SK-N-SH treated with all-trans-retinoic acid at 6 μM for 48 hours (cell line): ENCODE data around the gene TEX35.
"Not testable (repeated sequence)": the region's sequence is repeated elsewhere in the genome, so short reads cannot be mapped to it uniquely, and the experiment has no call there.

ENCODE experiments used
- ATAC-seq: fragments of 200-7000 bp; cut with Tn5 transposase; 3 replicates; pipeline ENCODE4 v1.9.1; 2020; ENCODE audit warnings: mild to moderate bottlenecking, moderate library complexity
- BACH2 ChIP-seq: fragments of 250-450 bp; sonication (Bioruptor Pico); IDR thresholded peaks from 2 replicates; pipeline ENCODE4 v1.9.0; 2021; ENCODE audit warnings: mild to moderate bottlenecking, borderline replicate concordance
- CREB5 ChIP-seq: fragments of 250-450 bp; sonication (Bioruptor Pico); IDR thresholded peaks from 2 replicates; pipeline ENCODE4 v1.5.1; 2020; ENCODE audit warnings: low read depth, mild to moderate bottlenecking, moderate library complexity
- CSDC2 ChIP-seq: fragments of 250-450 bp; sonication (Bioruptor Pico); IDR thresholded peaks from 2 replicates; pipeline ENCODE4 v1.5.0; 2020; ENCODE audit warnings: mild to moderate bottlenecking, moderate library complexity
- CSRNP3 ChIP-seq: fragments of 250-450 bp; sonication (Bioruptor Pico); IDR thresholded peaks from 2 replicates; pipeline ENCODE4 v1.5.1; 2021; ENCODE audit warnings: mild to moderate bottlenecking, moderate library complexity
- ESRRG ChIP-seq: fragments of 250-450 bp; sonication (Bioruptor Pico); IDR thresholded peaks from 2 replicates; pipeline ENCODE4 v1.6.1; 2021; ENCODE audit warnings: mild to moderate bottlenecking
- OSR1 ChIP-seq: fragments of 250-450 bp; sonication (Bioruptor Pico); IDR thresholded peaks from 2 replicates; pipeline ENCODE4 v1.8.0; 2022; ENCODE audit warnings: moderate library complexity, mild to moderate bottlenecking, inconsistent platforms
- PATZ1 ChIP-seq: fragments of 250-450 bp; sonication (Bioruptor Pico); IDR thresholded peaks from 2 replicates; pipeline ENCODE4 v1.8.0; 2020; ENCODE audit warnings: mild to moderate bottlenecking, moderate library complexity, borderline replicate concordance
- POU6F1 ChIP-seq: fragments of 250-450 bp; sonication (Bioruptor Pico); IDR thresholded peaks from 2 replicates; pipeline ENCODE4 v1.8.0; 2021; ENCODE audit warnings: low read depth, mild to moderate bottlenecking, moderate library complexity, borderline replicate concordance
- RARB ChIP-seq: fragments of 250-450 bp; sonication (Bioruptor Pico); IDR thresholded peaks from 2 replicates; pipeline ENCODE4 v1.8.0; 2021; ENCODE audit warnings: mild to moderate bottlenecking, moderate library complexity
- TCF4 ChIP-seq: fragments of 250-450 bp; sonication (Bioruptor Pico); IDR thresholded peaks from 2 replicates; pipeline ENCODE4 v1.8.0; 2021; ENCODE audit warnings: mild to moderate bottlenecking, moderate library complexity, borderline replicate concordance
- TSHZ2 ChIP-seq: fragments of 250-450 bp; sonication (Bioruptor Pico); IDR thresholded peaks from 2 replicates; pipeline ENCODE4 v1.5.0; 2020; ENCODE audit warnings: mild to moderate bottlenecking, moderate library complexity
- ZFP30 ChIP-seq: fragments of 450-650 bp; formaldehyde crosslinking; IDR thresholded peaks from 2 replicates; pipeline ENCODE4 v1.5.0; 2022; ENCODE audit warnings: mild to moderate bottlenecking, moderate library complexity
- ZNF70 ChIP-seq: fragments of 450-650 bp; formaldehyde crosslinking; IDR thresholded peaks from 2 replicates; pipeline ENCODE4 v1.5.0; 2020; ENCODE audit warnings: mild to moderate bottlenecking, moderate library complexity
- ZNF8 ChIP-seq: fragments of 450-650 bp; formaldehyde crosslinking; IDR thresholded peaks from 2 replicates; pipeline ENCODE4 v1.5.0; 2020; ENCODE audit warnings: mild to moderate bottlenecking, moderate library complexity

The TEX35 gene

GRCh38 chr1:178551307-178551706 lies 38.4 kb downstream of the TEX35 start:
- TF ChIP-seq OSR1 (CRISPR knock-in tag) (no peak), POU6F1 (CRISPR knock-in tag) (no peak), ZNF8 (CRISPR knock-in tag) (no peak), PATZ1 (CRISPR knock-in tag) (no peak), CSRNP3 (no peak), BACH2 (CRISPR knock-in tag) (no peak), ZNF70 (CRISPR knock-in tag) (no peak), TSHZ2 (no peak), ZFP30 (CRISPR knock-in tag) (no peak)
- ATAC-seq, result no peak

- no peak for ATAC-seq
- no peak for TF ChIP-seq BACH2 (CRISPR knock-in tag)
- TF ChIP-seq CSDC2 (CRISPR knock-in tag), result no peak
- TF ChIP-seq CREB5 (CRISPR knock-in tag), result no peak
- TF ChIP-seq POU6F1 (CRISPR knock-in tag), result no peak
- TF ChIP-seq RARB (CRISPR knock-in tag), result no peak
- no peak for TF ChIP-seq ESRRG (CRISPR knock-in tag)
- TF ChIP-seq ZFP30 (CRISPR knock-in tag), result no peak
- no peak for TF ChIP-seq PATZ1 (CRISPR knock-in tag)
- TF ChIP-seq, all 23 proteins: peak for 0
Measured at GRCh38 chr1:178551940-178552339, 39.0 kb downstream of the TEX35 start.

- no peak; the same call in 2 of the 3 replicates for ATAC-seq
- TF ChIP-seq TCF4 (CRISPR knock-in tag), result no peak
- TF ChIP-seq PATZ1 (CRISPR knock-in tag), result no peak
- TF ChIP-seq ESRRG (CRISPR knock-in tag), result no peak
- TF ChIP-seq, all 23 proteins: peak for 0
Measured at GRCh38 chr1:178552856-178553255, 39.9 kb downstream of the TEX35 start.

GRCh38 chr1:178554351-178554750 lies 41.4 kb downstream of the TEX35 start:
- not testable (repeated sequence) for ATAC-seq

GRCh38 chr1:178555613-178556012 lies 42.7 kb downstream of the TEX35 start:
- ATAC-seq, result not testable (repeated sequence)

- not testable (repeated sequence) for ATAC-seq
Measured at GRCh38 chr1:178558816-178559215, 45.9 kb downstream of the TEX35 start.
